ENCODE data around the gene AVEN.
A peak's percentile ranks its signal among the peaks of the same experiment; 100 is the strongest.
"Not testable (repeated sequence)": the region's sequence is repeated elsewhere in the genome, so short reads cannot be mapped to it uniquely, and the experiment has no call there.

The AVEN gene

DNA sequence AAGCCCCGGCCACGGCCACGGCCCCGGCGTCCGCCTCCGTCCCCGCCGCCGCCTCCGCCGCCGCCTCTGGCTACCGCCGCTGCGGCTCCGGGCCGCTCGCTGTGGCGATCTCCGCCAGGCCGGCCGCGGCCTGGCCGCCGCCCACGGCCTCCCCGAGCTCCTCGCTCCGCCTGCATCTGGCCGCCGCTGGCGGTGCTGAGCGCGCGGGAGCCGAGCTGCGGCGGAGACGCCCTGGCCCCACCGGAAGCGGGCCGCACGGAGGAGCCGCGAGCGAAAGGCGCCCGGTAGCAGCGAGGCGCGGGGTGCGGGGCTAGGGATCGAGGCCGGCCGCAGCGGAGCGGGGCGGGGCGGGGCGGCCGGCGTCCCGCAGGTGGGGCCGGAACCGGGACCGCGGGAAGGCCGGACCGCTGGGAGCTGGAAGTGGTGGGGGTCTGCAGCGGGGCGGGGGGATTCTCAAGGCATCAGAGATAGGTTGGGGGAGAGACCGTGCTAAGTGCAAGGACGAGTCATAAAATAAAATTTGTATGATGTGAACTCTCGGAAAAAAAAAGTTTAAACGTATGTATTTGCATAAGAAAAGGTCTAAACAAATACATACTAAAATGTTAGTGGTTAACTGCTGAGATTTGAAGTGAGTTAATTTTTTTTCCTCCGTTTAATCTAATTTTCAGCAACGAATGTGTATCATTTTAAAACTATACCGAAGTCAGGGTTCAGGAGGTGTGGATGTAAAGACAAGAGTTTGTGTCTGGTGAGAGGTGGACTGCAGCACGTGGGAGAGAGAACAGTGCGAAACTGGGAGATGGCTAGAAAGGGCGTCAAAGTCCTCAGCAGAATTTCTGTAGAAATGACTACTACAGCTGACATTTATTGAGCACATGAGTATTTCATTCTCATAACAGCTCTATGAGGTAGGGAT is at the start of gene AVEN:
Gene AVEN (minus strand): TSS at position 334 of the 919 bp plus-strand sequence. CDS start 158 bp downstream, at position 176.
- DNase-seq = peak; percentile 34

- no peak for DNase-seq
Observed at GRCh38 chr15:34085746-34086145, 46.7 kb upstream of the AVEN start.

- DNase-seq = no peak
Observed at GRCh38 chr15:34084086-34084485, 45.1 kb upstream of the AVEN start.

GRCh38 chr15:34079904-34080303 is 40.9 kb upstream of the AVEN start:
- DNase-seq = no peak

GRCh38 chr15:34078900-34079299 is 39.9 kb upstream of the AVEN start:
- DNase-seq = no peak

DNA sequence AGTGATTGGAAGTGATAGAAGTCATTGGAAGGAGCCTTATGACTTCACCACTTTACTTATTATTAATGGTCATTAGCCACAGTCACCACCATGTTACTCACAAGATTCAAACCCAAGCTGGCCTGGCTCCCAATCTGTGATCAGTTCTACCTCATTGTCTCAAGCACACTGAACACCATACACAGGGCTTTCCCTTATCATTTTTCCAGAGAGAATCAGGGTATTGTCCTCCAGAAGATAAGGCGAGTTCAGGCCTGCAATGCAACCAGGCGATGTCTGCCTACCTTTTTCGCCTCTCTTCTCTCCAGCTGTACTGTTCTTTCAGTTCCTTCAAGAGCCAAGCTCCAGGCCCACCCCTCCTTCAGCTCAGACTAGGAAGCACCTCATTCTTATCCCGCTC is 37.8 kb upstream of the AVEN start:
- DNase-seq = no peak

DNA sequence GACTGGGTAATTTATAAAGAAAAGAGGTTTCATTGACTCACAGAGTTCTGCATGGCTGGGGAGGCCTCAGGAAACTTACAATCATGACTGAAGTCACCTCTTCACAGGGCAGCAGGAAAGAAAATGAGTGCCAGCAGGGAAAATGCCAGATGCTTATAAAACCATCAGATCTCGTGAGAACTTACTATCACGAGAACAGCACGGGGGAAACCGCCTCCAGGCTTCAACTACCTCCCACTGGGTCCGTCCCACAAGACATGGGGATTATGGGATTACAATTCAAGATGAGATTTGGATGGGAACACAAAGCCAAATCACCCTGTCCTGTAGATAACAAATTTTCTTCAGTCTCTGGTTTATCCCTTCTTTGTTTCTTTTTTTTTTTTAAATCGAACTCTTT is 31.0 kb upstream of the AVEN start:
- no peak for DNase-seq

- no peak for DNase-seq
Observed at GRCh38 chr15:34065941-34066340, 26.9 kb upstream of the AVEN start.

GRCh38 chr15:34065261-34065660 is 26.3 kb upstream of the AVEN start:
- no peak for DNase-seq

DNA sequence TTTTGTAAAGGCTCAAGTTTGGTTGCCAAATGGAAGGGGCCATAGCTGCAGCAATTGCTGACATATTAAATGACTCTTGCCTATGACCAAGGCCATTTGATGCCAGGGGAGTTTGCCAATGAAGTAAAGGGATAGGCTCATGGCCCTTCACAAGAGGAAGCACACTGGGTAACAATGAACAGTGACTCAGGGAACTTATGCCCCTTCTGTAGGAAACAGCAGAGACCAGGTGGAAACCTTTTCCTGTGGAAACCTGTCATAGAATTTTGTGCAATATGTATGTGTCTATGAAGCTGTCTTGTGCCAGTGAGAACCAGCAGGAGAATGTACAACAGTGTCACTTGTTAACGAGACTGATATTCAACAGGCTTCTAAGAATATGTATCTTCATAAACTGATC is 25.4 kb upstream of the AVEN start:
- no peak for DNase-seq

- DNase-seq = no peak
Observed at GRCh38 chr15:34059946-34060345, 20.9 kb upstream of the AVEN start.

GRCh38 chr15:34059476-34059875 is 20.5 kb upstream of the AVEN start:
- no peak for DNase-seq

DNA sequence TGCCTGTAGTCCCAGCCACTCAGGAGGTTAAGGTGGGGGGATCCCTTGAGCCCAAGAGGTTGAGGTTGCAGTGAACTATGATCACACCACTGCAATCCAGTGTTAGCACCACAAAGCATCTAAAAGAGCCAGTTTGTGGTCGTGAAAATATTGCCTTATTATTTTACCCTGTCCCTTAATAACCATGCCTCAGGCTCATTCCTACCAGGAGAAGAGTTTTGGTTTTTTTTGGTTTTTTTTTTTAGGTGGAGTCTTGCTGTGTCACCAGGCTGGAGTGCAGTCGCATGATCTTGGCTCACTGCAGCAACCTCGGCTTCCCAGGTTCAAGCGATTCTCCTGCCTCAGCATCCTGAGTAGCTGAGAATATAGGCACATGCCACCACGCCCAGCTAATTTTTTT is 17.9 kb upstream of the AVEN start:
- no peak for DNase-seq

GRCh38 chr15:34055868-34056595 is 17.0 kb upstream of the AVEN start:
- DNase-seq = no peak

GRCh38 chr15:34054081-34054707 is 15.2 kb upstream of the AVEN start:
- DNase-seq = no peak

DNA sequence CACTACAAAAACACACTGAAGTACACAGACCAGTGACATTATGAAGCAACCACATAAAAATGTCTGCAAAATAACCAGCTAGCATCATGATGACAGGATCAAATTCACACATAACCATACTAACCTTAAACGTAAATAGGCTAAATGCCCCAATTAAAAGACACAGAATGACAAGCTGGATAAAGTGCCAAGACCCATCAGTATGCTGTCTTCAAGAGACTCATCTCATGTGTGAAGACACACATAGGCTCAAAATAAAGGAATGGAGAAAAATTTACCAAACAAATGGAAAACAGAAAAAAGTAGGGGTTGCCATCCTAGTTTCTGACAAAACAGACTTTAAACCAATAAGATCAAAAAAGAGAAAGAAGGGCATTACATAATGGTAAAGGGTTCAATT is 11.4 kb upstream of the AVEN start:
- DNase-seq = not testable (repeated sequence)

GRCh38 chr15:34049112-34049511 is 10.1 kb upstream of the AVEN start:
- no peak for DNase-seq

DNA sequence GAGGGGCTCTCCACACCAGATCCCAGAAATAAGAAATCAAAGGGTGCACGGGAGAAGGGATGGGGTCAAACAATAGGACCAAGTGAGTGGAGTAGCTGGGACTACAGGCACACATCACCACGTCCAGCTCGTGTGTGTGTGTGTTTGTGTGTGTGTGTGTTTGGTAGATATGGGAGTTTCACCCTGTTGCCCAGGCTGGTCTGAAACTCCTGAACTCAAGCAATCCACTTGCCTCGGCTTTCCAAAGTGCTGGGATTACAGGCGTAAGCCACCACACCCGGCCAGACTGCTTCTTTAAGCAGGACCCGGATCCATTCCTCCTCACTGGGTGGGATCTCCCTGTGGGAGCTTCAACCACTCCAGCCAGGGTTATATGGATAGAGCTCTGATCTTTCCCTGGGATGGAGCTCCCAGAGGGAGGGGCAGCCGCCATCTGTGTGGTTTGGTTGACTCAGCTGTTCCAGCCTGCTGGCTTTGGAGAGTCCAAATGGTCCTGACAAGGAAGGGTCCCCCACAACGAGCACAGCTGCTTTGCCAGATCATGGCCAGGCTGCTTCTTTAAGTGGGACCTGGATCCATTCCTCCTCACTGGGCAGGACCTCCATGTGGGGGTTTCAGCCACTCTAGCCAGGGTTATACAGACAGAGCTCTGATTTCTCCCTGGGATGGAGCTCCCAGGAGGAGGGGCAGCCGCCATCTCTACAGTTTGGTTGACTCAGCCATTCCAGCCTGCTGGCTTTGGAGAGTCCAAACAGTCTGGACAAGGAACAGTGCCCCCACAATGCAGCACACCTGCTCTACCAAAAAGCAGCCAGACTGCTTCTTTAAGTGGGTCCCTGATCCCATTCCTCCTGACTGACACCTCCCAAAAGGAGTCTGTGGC is 9.1 kb upstream of the AVEN start:
- DNase-seq = no peak

DNA sequence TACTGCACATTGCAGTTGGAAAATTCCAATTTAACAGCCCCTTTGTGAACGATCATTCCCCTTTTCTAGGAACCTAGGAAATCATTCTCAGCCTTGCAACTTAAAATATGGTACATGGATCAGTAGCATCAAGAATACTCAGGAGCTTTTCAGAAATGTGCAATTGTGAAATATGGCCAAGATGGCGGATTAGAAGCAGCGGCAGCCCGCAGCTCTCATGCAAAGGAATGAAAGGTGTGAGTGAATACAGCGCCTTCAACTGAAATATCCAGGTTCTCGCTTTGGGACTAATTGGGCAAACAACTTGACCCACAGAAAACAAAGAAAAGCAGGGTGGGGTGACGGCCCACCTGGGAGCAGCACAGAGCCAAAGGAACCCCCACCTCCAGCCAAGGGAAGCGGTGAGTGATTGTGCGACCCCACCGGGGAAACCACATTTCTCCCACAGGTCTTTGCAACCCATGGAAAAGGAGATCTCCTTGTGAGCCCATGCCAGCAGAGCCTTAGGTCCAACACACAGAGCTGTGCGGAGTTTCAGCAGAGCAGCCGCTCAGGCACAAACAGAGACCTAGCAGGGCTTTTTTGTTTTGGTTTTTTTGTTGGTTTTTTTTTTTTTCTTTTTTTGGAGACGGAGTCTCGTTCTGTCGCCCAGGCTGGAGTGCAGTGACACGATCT is 7.6 kb upstream of the AVEN start:
- no peak for DNase-seq

GRCh38 chr15:34043813-34044212 is 4.8 kb upstream of the AVEN start:
- DNase-seq = no peak

DNA sequence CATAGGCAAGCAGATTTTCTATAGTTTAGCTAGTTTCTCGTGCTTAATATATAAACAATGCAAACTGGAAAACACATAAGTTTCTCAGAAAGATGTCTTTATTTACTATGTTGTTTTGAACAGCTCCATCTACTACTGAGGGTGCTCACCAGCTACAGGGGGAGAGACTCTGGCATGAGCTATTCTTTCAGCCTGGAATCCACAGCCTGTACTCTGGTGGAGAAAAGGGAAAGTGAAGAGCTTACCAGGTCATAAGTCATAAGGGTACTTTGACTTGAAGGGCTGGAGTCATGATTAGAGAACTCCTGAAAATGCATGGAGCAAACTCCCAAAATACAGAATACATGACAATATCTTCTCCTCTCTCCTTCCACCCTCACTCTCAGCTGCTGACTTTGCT is 4.4 kb upstream of the AVEN start:
- no peak for DNase-seq

GRCh38 chr15:34039790-34040113 is 748 bp upstream of the AVEN start:
- DNase-seq = no peak
